Activated CD4-positive, alpha-beta T cell treated with anti-CD3 and anti-CD28 coated beads, Interleukin-2, amount 50 U/mL, for 24 hours (primary cell): ENCODE measurements around the gene ADGRV1.

Source experiments
- DNase-seq, 2 donors: peaks; one replicate each; pipeline ENCODE4 v3.0.0-alpha.2; 2020; ENCODE audit warnings: low read depth in 1 of 2, low spot score in 1 of 2

ADGRV1 gene

GRCh38 chr5:91182763-91183162, 624.2 kb downstream of the ADGRV1 start:
- no peak for DNase-seq

- DNase-seq, result no peak
Measured at GRCh38 chr5:91183743-91184142, 625.1 kb downstream of the ADGRV1 start.

- DNase-seq, result no peak
Measured at GRCh38 chr5:91186101-91186500, 627.5 kb downstream of the ADGRV1 start.

- DNase-seq, result no peak
Measured at GRCh38 chr5:91187032-91187431, 628.4 kb downstream of the ADGRV1 start.

GRCh38 chr5:91188755-91189154, 630.2 kb downstream of the ADGRV1 start:
- DNase-seq, result no peak

GRCh38 chr5:91189480-91190313, 631.1 kb downstream of the ADGRV1 start:
- DNase-seq, result no peak

GRCh38 chr5:91190314-91190690, 631.7 kb downstream of the ADGRV1 start:
- no peak for DNase-seq

GRCh38 chr5:91194824-91195381, 636.3 kb downstream of the ADGRV1 start:
- DNase-seq, result no peak

- DNase-seq, result no peak
Measured at GRCh38 chr5:91200692-91201091, 642.1 kb downstream of the ADGRV1 start.

- DNase-seq, result no peak
Measured at GRCh38 chr5:91206103-91206502, 647.5 kb downstream of the ADGRV1 start.

GRCh38 chr5:91206734-91207133, 648.1 kb downstream of the ADGRV1 start:
- no peak for DNase-seq

GRCh38 chr5:91207248-91207647, 648.7 kb downstream of the ADGRV1 start:
- no peak for DNase-seq

- no peak for DNase-seq
Measured at GRCh38 chr5:91211997-91212713, 653.6 kb downstream of the ADGRV1 start.

- DNase-seq, result no peak
Measured at GRCh38 chr5:91212714-91213092, 654.1 kb downstream of the ADGRV1 start.
